ENCODE results near the gene MEAK7.

MEAK7 gene

GRCh38 chr16:84458606-84459532, 45.6 kb downstream of the MEAK7 start:
- TF ChIP-seq CTCF (IDR thresholded peaks at IDR 0.05; ENCODE audit: insufficient read depth, low read depth, low read length, missing control alignments): no peak
- DNase-seq (ENCODE audit: low read depth): no peak
- no peak overlapping the region for H3K4me3 ChIP-seq (ENCODE audit: low read depth, low read length)

GRCh38 chr16:84455031-84455430, 49.4 kb downstream of the MEAK7 start:
- TF ChIP-seq CTCF (IDR thresholded peaks at IDR 0.05; ENCODE audit: insufficient read depth, low read depth, low read length, missing control alignments): no peak
- DNase-seq (ENCODE audit: low read depth): no peak
- no peak overlapping the region for H3K4me3 ChIP-seq (ENCODE audit: low read depth, low read length)

Measured in GM12865 (cell line).